Glomerular visceral epithelial cell (primary cell): ENCODE data around the gene TOMM20.
"Not testable (repeated sequence)": the region's sequence is repeated elsewhere in the genome, so short reads cannot be mapped to it uniquely, and the experiment has no call there.

Experiments used
- DNase-seq: peaks from one replicate; pipeline ENCODE4 v3.0.0-alpha.2; 2016; ENCODE audit errors: extremely low spot score

Gene TOMM20

GRCh38 chr1:235101558-235102258 is 26.9 kb downstream of the TOMM20 start:
- no peak for DNase-seq

GRCh38 chr1:235100194-235100772 is 28.4 kb downstream of the TOMM20 start:
- DNase-seq = no peak

- no peak for DNase-seq
Measured at GRCh38 chr1:235098991-235099390, 29.6 kb downstream of the TOMM20 start.

GRCh38 chr1:235098547-235098946 is 30.1 kb downstream of the TOMM20 start:
- DNase-seq = no peak

GRCh38 chr1:235097501-235097900 is 31.1 kb downstream of the TOMM20 start:
- DNase-seq = not testable (repeated sequence)

GRCh38 chr1:235095938-235096562 is 32.6 kb downstream of the TOMM20 start:
- no peak for DNase-seq

- peak; percentile 72 for DNase-seq
Measured at GRCh38 chr1:235093696-235094592, 34.7 kb downstream of the TOMM20 start.

GRCh38 chr1:235093013-235093695 is 35.5 kb downstream of the TOMM20 start:
- DNase-seq = no peak

- DNase-seq = not testable (repeated sequence)
Measured at GRCh38 chr1:235092415-235092814, 36.2 kb downstream of the TOMM20 start.

- DNase-seq = not testable (repeated sequence)
Measured at GRCh38 chr1:235092045-235092406, 36.6 kb downstream of the TOMM20 start.

- DNase-seq = not testable (repeated sequence)
Measured at GRCh38 chr1:235091319-235092044, 37.2 kb downstream of the TOMM20 start.

GRCh38 chr1:235090406-235091069 is 38.1 kb downstream of the TOMM20 start:
- peak; percentile 57 for DNase-seq

GRCh38 chr1:235088907-235089306 is 39.7 kb downstream of the TOMM20 start:
- no peak for DNase-seq

GRCh38 chr1:235088430-235088829 is 40.2 kb downstream of the TOMM20 start:
- DNase-seq = no peak

GRCh38 chr1:235087906-235088305 is 40.7 kb downstream of the TOMM20 start:
- no peak for DNase-seq

- DNase-seq = not testable (repeated sequence)
Measured at GRCh38 chr1:235085411-235086117, 43.1 kb downstream of the TOMM20 start.

- not testable (repeated sequence) for DNase-seq
Measured at GRCh38 chr1:235080788-235081187, 47.8 kb downstream of the TOMM20 start.

- DNase-seq = not testable (repeated sequence)
Measured at GRCh38 chr1:235080297-235080657, 48.4 kb downstream of the TOMM20 start.

GRCh38 chr1:235079443-235080296 is 49.0 kb downstream of the TOMM20 start:
- peak; percentile 86 for DNase-seq
